ENCODE data around the gene PLD6.

Gene PLD6

DNA sequence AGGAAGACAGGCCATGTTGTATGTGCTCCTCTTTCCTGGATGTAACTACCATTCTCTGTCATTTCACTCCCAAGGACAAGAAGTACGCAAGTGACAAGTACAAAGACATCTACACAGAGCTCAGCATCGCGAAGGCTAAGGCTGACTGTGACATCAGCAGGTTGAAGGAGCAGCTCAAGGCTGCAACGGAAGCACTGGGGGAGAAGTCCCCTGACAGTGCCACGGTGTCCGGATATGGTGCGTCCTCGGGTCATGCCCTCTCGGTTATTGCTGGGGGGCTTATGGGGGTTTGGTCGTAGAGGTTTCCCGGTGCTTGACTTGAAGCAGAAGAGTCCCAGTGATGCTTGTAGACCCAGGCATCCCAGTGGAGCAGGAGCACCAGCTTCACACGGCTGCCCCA, 29.0 kb downstream of the PLD6 start:
- Histone ChIP-seq H3K4me3 (ENCODE audit: low read length) (no peak overlapping the region), H4K20me1 (ENCODE audit: control insufficient read depth, insufficient read depth, low read depth, low read length) (no peaks in the 10 kb centered on the region), H3K4me2 (ENCODE audit: low read length) (no peak overlapping the region), H3F3A (ENCODE audit: control insufficient read depth, insufficient read depth) (no peaks in the 10 kb centered on the region; the same call in 1 of the 2 replicates), H3K27ac (ENCODE audit: low read depth, low read length) (no peak overlapping the region), H3K4me1 (ENCODE audit: control insufficient read depth, low read length) (peaks cover 15% of the 10 kb centered on the region), H3K27me3 (ENCODE audit: control insufficient read depth, low read length) (no peaks in the 10 kb centered on the region), H3K36me3 (ENCODE audit: control insufficient read depth, low read length) (peaks cover 78% of the 10 kb centered on the region), H3K9me2 (replicated peaks; ENCODE audit: control insufficient read depth, low read length) (no peaks in the 10 kb centered on the region), H3K9me3 (ENCODE audit: control insufficient read depth, insufficient read depth, low read length) (no peaks in the 10 kb centered on the region), H3K79me2 (ENCODE audit: control insufficient read depth, low read length) (no peaks in the 10 kb centered on the region)
- TF ChIP-seq EZH2phosphoT487 (IDR thresholded peaks at IDR 0.05; ENCODE audit: borderline replicate concordance, low read length) (no peak), CTCF (IDR thresholded peaks at IDR 0.05; ENCODE audit: low read depth, low read length, poor library complexity, severe bottlenecking) (no peak)

GRCh38 chr17:17176341-17176740, 29.8 kb downstream of the PLD6 start:
- peaks cover 75% of the 10 kb centered on the region for H3K36me3 ChIP-seq (ENCODE audit: control insufficient read depth, low read length)

DNA sequence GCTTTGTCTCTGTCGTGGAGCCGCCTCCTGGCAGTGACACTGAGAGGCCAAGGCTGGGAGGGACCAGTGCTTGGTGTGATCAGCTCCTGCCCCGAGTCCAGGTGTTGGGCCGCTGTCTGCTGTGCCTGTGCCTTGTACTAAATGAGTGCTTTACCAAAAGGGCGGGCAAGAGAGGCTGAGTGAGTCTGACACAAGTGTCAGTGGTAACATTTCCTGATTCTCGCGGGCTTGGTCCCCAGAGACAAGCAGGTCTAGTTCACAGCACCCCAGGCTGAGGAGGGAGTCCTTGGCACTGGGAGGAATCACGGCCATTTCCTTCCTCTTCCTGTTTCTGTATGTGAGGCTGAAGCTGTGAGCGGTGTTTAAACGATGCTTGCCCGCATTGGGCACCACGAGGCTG, 30.2 kb downstream of the PLD6 start:
- Histone ChIP-seq H3K4me2 (ENCODE audit: low read length) (no peak overlapping the region), H4K20me1 (ENCODE audit: control insufficient read depth, insufficient read depth, low read depth, low read length) (no peaks in the 10 kb centered on the region), H3K79me2 (ENCODE audit: control insufficient read depth, low read length) (no peaks in the 10 kb centered on the region), H3K27ac (ENCODE audit: low read depth, low read length) (no peak overlapping the region), H3F3A (ENCODE audit: control insufficient read depth, insufficient read depth) (no peaks in the 10 kb centered on the region; the same call in 1 of the 2 replicates), H3K4me3 (ENCODE audit: low read length) (no peak overlapping the region), H3K4me1 (ENCODE audit: control insufficient read depth, low read length) (peaks cover 5% of the 10 kb centered on the region; the same call in 1 of the 2 replicates), H3K27me3 (ENCODE audit: control insufficient read depth, low read length) (no peaks in the 10 kb centered on the region), H3K36me3 (ENCODE audit: control insufficient read depth, low read length) (peaks cover 71% of the 10 kb centered on the region), H3K9me3 (ENCODE audit: control insufficient read depth, insufficient read depth, low read length) (no peaks in the 10 kb centered on the region), H3K9me2 (replicated peaks; ENCODE audit: control insufficient read depth, low read length) (no peaks in the 10 kb centered on the region)
- TF ChIP-seq CTCF (IDR thresholded peaks at IDR 0.05; ENCODE audit: low read depth, low read length, poor library complexity, severe bottlenecking) = no peak
- no peak for TF ChIP-seq EZH2phosphoT487 (IDR thresholded peaks at IDR 0.05; ENCODE audit: borderline replicate concordance, low read length)

More at GRCh38 chr17:17176341-17176740, 29.8 kb downstream of the PLD6 start:
- no peaks in the 10 kb centered on the region for H3K9me2 ChIP-seq (replicated peaks; ENCODE audit: control insufficient read depth, low read length)
- H3K4me1 ChIP-seq (ENCODE audit: control insufficient read depth, low read length) = peaks cover 7% of the 10 kb centered on the region
- no peak overlapping the region for H3K27ac ChIP-seq (ENCODE audit: low read depth, low read length)
- H3K4me3 ChIP-seq (ENCODE audit: low read length) = no peak overlapping the region
- no peak for TF ChIP-seq EZH2phosphoT487 (IDR thresholded peaks at IDR 0.05; ENCODE audit: borderline replicate concordance, low read length)
- H3K9me3 ChIP-seq (ENCODE audit: control insufficient read depth, insufficient read depth, low read length) = no peaks in the 10 kb centered on the region
- no peaks in the 10 kb centered on the region for H3K79me2 ChIP-seq (ENCODE audit: control insufficient read depth, low read length)
- no peaks in the 10 kb centered on the region; the same call in 1 of the 2 replicates for H3F3A ChIP-seq (ENCODE audit: control insufficient read depth, insufficient read depth)
- no peaks in the 10 kb centered on the region for H3K27me3 ChIP-seq (ENCODE audit: control insufficient read depth, low read length)
- no peak overlapping the region for H3K4me2 ChIP-seq (ENCODE audit: low read length)
- H4K20me1 ChIP-seq (ENCODE audit: control insufficient read depth, insufficient read depth, low read depth, low read length) = no peaks in the 10 kb centered on the region

- TF ChIP-seq EZH2phosphoT487 (IDR thresholded peaks at IDR 0.05; ENCODE audit: borderline replicate concordance, low read length) (no peak), CTCF (IDR thresholded peaks at IDR 0.05; ENCODE audit: low read depth, low read length, poor library complexity, severe bottlenecking) (no peak)
- Histone ChIP-seq H3F3A (ENCODE audit: control insufficient read depth, insufficient read depth) (no peaks in the 10 kb centered on the region; the same call in 1 of the 2 replicates), H3K9me3 (ENCODE audit: control insufficient read depth, insufficient read depth, low read length) (no peaks in the 10 kb centered on the region), H3K79me2 (ENCODE audit: control insufficient read depth, low read length) (no peaks in the 10 kb centered on the region), H3K4me3 (ENCODE audit: low read length) (no peak overlapping the region), H4K20me1 (ENCODE audit: control insufficient read depth, insufficient read depth, low read depth, low read length) (no peaks in the 10 kb centered on the region), H3K36me3 (ENCODE audit: control insufficient read depth, low read length) (peaks cover 65% of the 10 kb centered on the region), H3K27ac (ENCODE audit: low read depth, low read length) (no peak overlapping the region), H3K4me1 (ENCODE audit: control insufficient read depth, low read length) (peaks cover 5% of the 10 kb centered on the region; the same call in 1 of the 2 replicates), H3K9me2 (replicated peaks; ENCODE audit: control insufficient read depth, low read length) (no peaks in the 10 kb centered on the region), H3K4me2 (ENCODE audit: low read length) (no peak overlapping the region), H3K27me3 (ENCODE audit: control insufficient read depth, low read length) (no peaks in the 10 kb centered on the region)
These were observed 30.8 kb downstream of the PLD6 start for GRCh38 chr17:17175340-17175739.

Data from DOHH2 (cell line).